Tibial nerve (tissue), 4 donors: Measurements from ENCODE around the gene CAMK1D.
"Not testable (repeated sequence)": the region's sequence is repeated elsewhere in the genome, so short reads cannot be mapped to it uniquely, and the experiment has no call there.

Experiments used
- EP300 ChIP-seq, 2 donors: sonication (generic); formaldehyde crosslinking; IDR thresholded peaks; one replicate each; pipeline ENCODE4 v1.6.1; 2017; ENCODE audit warnings: antibody characterized with exemption in 2 of 2, mild to moderate bottlenecking in 1 of 2
- POLR2A ChIP-seq, 2 donors: fragments of 450-650 bp; IDR thresholded peaks; one replicate each; pipeline ENCODE4 v1.6.1; 2017; ENCODE audit warnings: antibody characterized with exemption in 2 of 2, mild to moderate bottlenecking in 2 of 2, moderate library complexity in 2 of 2
- TF ChIP-seq, protein P1 (sequence below), 5 experiments: fragments of 200-600 bp in 3 of 5; fragments of 450-650 bp in 2 of 5; sonication (generic) in 3 of 5; IDR thresholded peaks; one replicate each; pipeline ENCODE4 v1.5.1; 2016 to 2019; ENCODE audit warnings: antibody characterized with exemption in 5 of 5, mild to moderate bottlenecking in 3 of 5, moderate library complexity in 2 of 5

DNA sequence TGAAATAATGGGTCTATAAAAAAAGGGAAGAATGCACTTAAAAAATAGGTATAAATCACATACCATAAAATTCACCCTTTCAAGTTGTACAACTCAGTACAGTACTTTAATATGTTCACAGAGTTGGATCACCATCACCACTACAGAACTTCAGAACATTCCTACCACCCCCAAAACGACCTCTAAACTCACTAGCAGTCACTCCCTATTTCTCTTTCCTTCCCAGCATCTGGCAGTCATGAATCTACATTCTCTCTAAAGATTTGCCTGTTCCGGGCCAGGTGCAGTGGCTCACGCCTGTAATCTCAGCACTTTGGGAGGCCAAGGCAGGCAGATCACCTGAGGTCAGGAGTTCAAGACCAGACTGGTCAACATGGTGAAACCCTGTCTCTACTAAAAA, 394.1 kb downstream of the CAMK1D start:
- TF ChIP-seq EP300, POLR2A (IDR thresholded peaks at IDR 0.05): not testable (repeated sequence)
- TF ChIP-seq, protein P1, sequence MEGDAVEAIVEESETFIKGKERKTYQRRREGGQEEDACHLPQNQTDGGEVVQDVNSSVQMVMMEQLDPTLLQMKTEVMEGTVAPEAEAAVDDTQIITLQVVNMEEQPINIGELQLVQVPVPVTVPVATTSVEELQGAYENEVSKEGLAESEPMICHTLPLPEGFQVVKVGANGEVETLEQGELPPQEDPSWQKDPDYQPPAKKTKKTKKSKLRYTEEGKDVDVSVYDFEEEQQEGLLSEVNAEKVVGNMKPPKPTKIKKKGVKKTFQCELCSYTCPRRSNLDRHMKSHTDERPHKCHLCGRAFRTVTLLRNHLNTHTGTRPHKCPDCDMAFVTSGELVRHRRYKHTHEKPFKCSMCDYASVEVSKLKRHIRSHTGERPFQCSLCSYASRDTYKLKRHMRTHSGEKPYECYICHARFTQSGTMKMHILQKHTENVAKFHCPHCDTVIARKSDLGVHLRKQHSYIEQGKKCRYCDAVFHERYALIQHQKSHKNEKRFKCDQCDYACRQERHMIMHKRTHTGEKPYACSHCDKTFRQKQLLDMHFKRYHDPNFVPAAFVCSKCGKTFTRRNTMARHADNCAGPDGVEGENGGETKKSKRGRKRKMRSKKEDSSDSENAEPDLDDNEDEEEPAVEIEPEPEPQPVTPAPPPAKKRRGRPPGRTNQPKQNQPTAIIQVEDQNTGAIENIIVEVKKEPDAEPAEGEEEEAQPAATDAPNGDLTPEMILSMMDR (IDR thresholded peaks at IDR 0.05): not testable (repeated sequence)
